H1 (cell line): Measurements from ENCODE around the gene POLD1. TPM values are rescaled to one million over a fixed set of nuclear protein-coding genes. Genes with fewer than 3 reads are reported as not detected.

Source experiments
- ASH2L ChIP-seq: fragments of 200-600, 300-600 bp; sonication (generic); IDR thresholded peaks from one replicate; pipeline ENCODE4 v1.7.1; 2017; ENCODE audit warnings: low read length
- CHD7 ChIP-seq: fragments of 300-600 bp; sonication (generic); IDR thresholded peaks from 2 replicates; pipeline ENCODE4 v1.7.1; 2012; ENCODE audit warnings: low read length, moderate library complexity, mild to moderate bottlenecking, inconsistent platforms; ENCODE audit not compliant: insufficient replicate concordance
- GABPA ChIP-seq: IDR thresholded peaks from 2 replicates; pipeline ENCODE4 v1.6.1; 2011; ENCODE audit warnings: mild to moderate bottlenecking, low read length, moderate library complexity, borderline replicate concordance; ENCODE audit not compliant: insufficient read depth
- JUN ChIP-seq: IDR thresholded peaks from 2 replicates; pipeline ENCODE4 v1.6.1; 2011; ENCODE audit warnings: low read depth, mild to moderate bottlenecking, improper control_type of control experiment, low read length
- NANOG ChIP-seq: IDR thresholded peaks from 2 replicates; pipeline ENCODE4 v1.6.1; 2011; ENCODE audit warnings: low read length, low read depth, mild to moderate bottlenecking, inconsistent platforms; ENCODE audit not compliant: insufficient read depth, poor library complexity, severe bottlenecking
- POLR2AphosphoS5 ChIP-seq: IDR thresholded peaks from 2 replicates; pipeline ENCODE4 v1.6.1; 2011; ENCODE audit warnings: low read depth, low read length
- TBP ChIP-seq: IDR thresholded peaks from 2 replicates; pipeline ENCODE4 v1.6.1; 2011; ENCODE audit warnings: low read depth, low read length, improper control_type of control experiment
- polyA plus RNA-seq, 7 experiments: library from polyadenylated mRNA; depleted of rRNA in 3 of 7; stranded (reverse) in 5 of 7; unstranded in 2 of 7; fragments of >200 nt in 5 of 7; fragments of 200-250 nt in 2 of 7; gene quantifications; 1 replicate in 5 of 7; 2 replicates in 1 of 7; 4 replicates in 1 of 7; pipeline versions ENCODE4 v1.2.1 to v1.2.3, GENCODE V29; 2011 to 2013; ENCODE audit warnings: missing spikeins in 2 of 7, mixed read lengths in 2 of 7
- total RNA-seq: library from RNA; stranded (reverse); fragmentation: NEBNext Ultra II Directional; extraction: Animal tissue kit (Norgen Biotek cat#: 25700); gene quantifications from 2 replicates; pipeline ENCODE4 v1.2.1, GENCODE V29; 2021

The POLD1 gene
- total and polyA plus RNA-seq, 2 of the 8 experiments (the other 6 are each of a cell fraction or from before 2014, with no cell fraction given) = 141 to 142 TPM

- TF ChIP-seq CHD7 = no peak
- TF ChIP-seq NANOG = no peak
- no peak for TF ChIP-seq JUN
- no peak for TF ChIP-seq POLR2AphosphoS5
- no peak for TF ChIP-seq GABPA
- TF ChIP-seq TBP = no peak
- no peak for TF ChIP-seq ASH2L
These were observed 14.7 kb downstream of the POLD1 start (continued) for GRCh38 chr19:50398675-50399367.
